ENCODE results near the gene TRIM31.
"Not testable (repeated sequence)": the region's sequence is repeated elsewhere in the genome, so short reads cannot be mapped to it uniquely, and the experiment has no call there.

TRIM31 gene

GRCh38 chr6:30149234-30149633 is 36.3 kb upstream of the TRIM31 start:
- no peak for DNase-seq (ENCODE audit: low read depth)
- no peak for TF ChIP-seq CTCF (conservative IDR thresholded peaks at IDR 0.05; ENCODE audit: low read depth, low read length)
- no peak overlapping the region for H3K4me3 ChIP-seq (ENCODE audit: low read depth, low read length)

- H3K4me3 ChIP-seq (ENCODE audit: low read depth, low read length) = no peak overlapping the region
- no peak for DNase-seq (ENCODE audit: low read depth)
- TF ChIP-seq CTCF (conservative IDR thresholded peaks at IDR 0.05; ENCODE audit: low read depth, low read length) = no peak
Measured at GRCh38 chr6:30147096-30147495, 34.2 kb upstream of the TRIM31 start.

GRCh38 chr6:30145818-30146217 is 32.9 kb upstream of the TRIM31 start:
- no peak overlapping the region for H3K4me3 ChIP-seq (ENCODE audit: low read depth, low read length)
- TF ChIP-seq CTCF (conservative IDR thresholded peaks at IDR 0.05; ENCODE audit: low read depth, low read length) = no peak
- DNase-seq (ENCODE audit: low read depth) = no peak

- no peak overlapping the region for H3K4me3 ChIP-seq (ENCODE audit: low read depth, low read length)
- no peak for DNase-seq (ENCODE audit: low read depth)
- TF ChIP-seq CTCF (conservative IDR thresholded peaks at IDR 0.05; ENCODE audit: low read depth, low read length) = no peak
Measured at GRCh38 chr6:30144811-30145210, 31.9 kb upstream of the TRIM31 start.

GRCh38 chr6:30143780-30144179 is 30.9 kb upstream of the TRIM31 start:
- no peak overlapping the region for H3K4me3 ChIP-seq (ENCODE audit: low read depth, low read length)
- no peak for TF ChIP-seq CTCF (conservative IDR thresholded peaks at IDR 0.05; ENCODE audit: low read depth, low read length)

GRCh38 chr6:30142665-30143064 is 29.8 kb upstream of the TRIM31 start:
- TF ChIP-seq CTCF (conservative IDR thresholded peaks at IDR 0.05; ENCODE audit: low read depth, low read length) = no peak
- DNase-seq (ENCODE audit: low read depth) = no peak
- no peak overlapping the region for H3K4me3 ChIP-seq (ENCODE audit: low read depth, low read length)

More at GRCh38 chr6:30143780-30144179, 30.9 kb upstream of the TRIM31 start:
- DNase-seq (ENCODE audit: low read depth) = no peak

- not testable (repeated sequence) for H3K4me3 ChIP-seq (ENCODE audit: low read depth, low read length); DNase-seq (ENCODE audit: low read depth)
Measured at GRCh38 chr6:30140240-30140639, 27.4 kb upstream of the TRIM31 start.

All from choroid plexus epithelial cell (primary cell).